ENCODE results near the gene TCHH.
"Not testable (repeated sequence)": the region's sequence is repeated elsewhere in the genome, so short reads cannot be mapped to it uniquely, and the experiment has no call there.

The TCHH gene

DNA sequence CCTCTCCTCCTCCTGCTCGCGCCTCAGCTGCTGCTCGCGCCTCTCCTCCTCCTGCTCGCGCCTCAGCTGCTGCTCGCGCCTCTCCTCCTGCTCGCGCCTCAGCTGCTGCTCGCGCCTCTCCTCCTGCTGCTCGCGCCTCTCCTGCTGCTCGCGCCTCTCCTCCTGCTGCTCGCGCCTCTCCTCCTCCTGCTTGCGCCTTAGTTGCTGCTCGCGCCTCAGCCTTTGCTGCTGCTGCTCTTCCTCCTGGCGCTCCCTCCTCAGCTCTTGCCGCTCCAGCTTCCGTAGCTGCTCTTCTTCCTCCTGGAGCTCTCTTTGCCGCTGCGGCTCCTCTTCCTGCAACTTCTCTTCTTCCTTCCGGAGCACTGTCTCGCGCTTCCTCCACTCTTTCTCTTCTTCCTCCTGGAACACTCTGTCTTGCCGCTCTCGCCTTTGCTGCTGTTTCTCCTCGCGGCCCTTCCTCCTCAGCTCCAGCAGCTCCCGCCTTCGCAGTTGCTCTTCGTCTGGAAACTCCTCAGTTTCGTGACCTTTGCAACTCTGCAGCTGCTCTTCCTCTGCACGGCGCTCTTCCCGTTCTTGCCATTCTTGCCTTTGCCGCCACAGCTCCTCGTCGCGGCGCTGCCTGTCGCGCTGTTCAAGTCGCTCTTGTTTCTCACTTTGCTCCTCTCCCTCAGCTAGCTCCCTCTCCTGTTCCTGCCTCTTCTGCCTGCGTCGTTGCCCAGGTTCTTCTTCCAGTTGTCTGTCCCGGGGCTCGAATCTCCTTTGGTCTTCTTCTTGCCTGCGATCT lies 3.0 kb downstream of the TCHH start:
- no peak for DNase-seq (ENCODE audit: low read depth)

DNA sequence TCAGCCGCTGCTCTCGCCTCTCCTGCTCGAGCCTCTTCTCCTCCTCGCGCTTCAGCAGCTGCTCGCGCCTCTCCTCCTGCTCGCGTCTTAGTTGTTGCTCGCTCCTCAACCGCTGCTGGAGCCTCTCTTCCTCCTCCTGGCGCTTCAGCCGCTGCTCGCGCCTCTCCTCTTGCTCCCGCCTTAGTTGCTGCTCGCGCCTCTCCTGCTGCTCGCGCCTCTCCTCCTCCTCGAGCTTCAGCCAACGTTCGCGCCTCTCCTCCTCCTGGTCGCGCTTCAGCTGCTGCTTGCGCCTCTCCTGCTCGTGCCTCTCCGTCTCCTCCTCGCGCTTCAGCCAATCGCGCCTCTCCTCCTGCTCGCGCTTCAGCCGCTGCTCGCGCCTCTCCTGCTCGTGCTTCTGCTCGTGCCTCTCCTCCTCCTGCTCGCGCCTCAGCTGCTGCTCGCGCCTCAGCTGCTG lies 3.7 kb downstream of the TCHH start:
- DNase-seq (ENCODE audit: low read depth): no peak

GRCh38 chr1:152110860-152111514 lies 4.3 kb downstream of the TCHH start:
- DNase-seq (ENCODE audit: low read depth): no peak

DNA sequence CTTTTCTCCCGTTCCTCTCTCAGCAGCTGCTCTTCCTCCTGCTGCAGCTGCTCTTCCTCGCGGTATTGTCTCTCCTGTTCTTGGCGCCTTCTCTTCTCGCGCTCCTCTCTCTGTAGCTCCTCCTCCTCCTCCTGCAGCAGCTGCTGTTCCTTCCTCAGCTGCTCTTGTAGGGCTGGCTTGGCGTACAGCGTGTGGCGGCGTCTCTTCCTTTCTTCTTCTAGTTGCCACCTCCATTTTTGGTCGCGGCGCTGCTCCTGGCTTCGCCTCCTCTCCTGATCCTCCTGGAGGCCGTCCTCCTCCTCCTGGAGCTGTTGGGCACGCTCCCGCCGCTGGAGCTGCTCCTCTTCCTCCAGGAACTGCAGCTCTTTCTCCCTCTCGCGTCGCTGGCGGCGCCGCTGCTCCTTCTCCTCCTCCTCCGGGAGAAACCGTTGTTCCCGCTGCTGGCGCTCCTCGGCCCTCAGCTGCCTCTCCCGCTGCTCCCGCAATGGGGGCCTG lies 4.8 kb downstream of the TCHH start:
- no peak for DNase-seq (ENCODE audit: low read depth)

DNA sequence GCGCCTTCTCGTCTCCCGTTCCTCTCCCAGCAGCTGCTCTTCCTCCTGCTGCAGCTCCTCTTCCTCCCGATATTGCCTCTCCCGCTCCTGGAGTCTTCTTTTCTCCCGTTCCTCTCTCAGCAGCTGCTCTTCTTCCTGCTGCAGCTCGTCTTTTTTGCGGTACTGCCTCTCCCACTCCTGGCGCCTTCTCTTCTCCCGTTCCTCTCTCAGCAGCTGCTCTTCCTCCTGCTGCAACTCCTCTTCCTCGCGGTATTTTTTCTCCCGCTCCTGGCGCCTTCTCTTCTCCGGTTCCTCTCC lies 5.3 kb downstream of the TCHH start:
- no peak for DNase-seq (ENCODE audit: low read depth)

DNA sequence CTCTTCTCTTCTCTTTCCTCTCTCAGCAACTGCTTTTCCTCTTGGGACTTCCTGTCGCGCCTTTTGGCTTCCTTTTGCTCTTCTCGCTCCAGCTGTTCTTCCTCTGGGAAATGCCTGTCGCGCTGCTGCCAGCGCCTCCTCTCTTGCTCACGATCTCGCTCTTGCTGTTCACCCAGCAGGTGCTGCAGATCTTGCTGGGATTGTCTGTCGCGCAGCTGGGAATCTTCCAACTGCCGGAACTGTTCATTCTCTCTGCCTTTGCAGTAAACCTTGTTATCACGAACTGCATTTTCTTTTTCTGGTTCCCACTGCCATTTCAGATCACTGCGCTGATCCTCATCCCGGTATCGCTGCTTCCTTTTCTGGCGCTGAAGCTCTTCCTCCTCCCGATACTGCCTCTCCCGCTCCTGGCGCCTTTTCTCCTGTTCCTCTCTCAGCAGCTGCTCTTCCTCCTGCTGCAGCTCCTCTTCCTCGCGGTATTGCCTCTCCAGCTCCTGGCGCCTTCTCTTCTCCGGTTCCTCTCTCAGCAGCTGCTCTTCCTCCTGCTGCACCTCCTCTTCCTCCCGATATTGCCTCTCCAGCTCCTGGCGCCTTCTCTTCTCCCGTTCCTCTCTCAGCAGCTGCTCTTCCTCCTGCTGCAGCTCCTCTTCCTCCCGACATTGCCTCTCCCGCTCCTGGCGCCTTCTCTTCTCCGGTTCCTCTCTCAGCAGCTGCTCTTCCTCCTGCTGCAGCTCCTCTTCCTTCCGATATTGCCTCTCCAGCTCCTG lies 5.8 kb downstream of the TCHH start:
- DNase-seq (ENCODE audit: low read depth): no peak

- no peak for DNase-seq (ENCODE audit: low read depth)
These were observed 6.4 kb downstream of the TCHH start for GRCh38 chr1:152108882-152109222.

GRCh38 chr1:152107984-152108881 lies 7.0 kb downstream of the TCHH start:
- DNase-seq (ENCODE audit: low read depth): no peak

GRCh38 chr1:152107031-152107983 lies 7.9 kb downstream of the TCHH start:
- DNase-seq (ENCODE audit: low read depth): no peak

DNA sequence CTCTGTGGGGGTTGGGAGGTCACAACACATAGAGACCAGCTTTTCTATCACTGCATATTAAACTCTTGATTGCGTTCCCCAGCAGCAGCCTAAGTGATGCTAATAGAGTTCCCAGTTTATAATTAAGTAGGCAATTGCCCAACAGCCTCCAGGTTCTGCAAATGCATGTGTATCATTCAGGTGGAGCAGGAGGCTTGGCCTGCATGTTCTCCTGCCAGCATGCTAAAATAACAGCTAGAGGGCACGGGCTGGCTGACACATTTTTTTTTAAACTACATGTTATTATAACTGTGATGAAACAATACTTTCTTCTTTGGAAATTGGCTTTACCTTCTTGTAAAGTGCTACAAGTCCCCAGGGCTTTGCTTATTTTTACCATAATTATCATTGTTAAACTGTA lies 10.4 kb downstream of the TCHH start:
- DNase-seq (ENCODE audit: low read depth): no peak

- no peak for DNase-seq (ENCODE audit: low read depth)
These were observed 18.3 kb downstream of the TCHH start for GRCh38 chr1:152096931-152097330.

DNA sequence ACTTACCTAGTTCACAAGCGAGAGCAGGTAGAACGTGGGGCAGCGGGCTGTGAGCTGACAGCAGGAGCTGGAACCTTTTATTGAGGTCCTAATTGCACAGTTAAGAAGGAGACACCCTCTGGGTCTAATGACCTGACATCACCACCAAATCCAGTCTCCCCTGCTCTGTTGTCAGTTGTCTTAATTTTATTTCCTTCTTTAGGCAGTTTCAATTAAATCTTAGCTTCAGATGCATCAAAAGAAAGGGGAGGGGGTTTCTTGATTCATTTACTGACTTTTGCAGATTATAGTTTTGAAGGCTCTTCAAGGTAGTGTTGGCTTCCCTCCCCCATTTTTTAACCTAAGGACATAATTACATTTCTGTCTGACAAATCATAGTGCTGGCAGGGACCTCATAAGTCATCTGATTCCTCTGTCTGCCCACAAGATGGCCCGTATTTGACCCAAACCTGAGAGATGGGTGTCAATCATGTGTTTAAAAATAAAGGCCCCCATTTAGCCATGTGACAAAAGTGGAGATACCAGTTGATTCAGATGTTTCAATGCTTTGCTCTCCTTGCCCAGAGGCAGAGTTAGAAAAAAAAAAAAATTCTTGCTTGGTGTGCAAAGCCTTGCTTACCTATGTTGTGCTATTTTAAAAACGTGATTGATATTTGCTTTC lies 26.1 kb downstream of the TCHH start, which contains the start of gene TCHHL1:
Gene TCHHL1, minus strand, starts transcription at position 51 of the 661 bp plus-strand sequence. CDS start 921 bp downstream, outside the sequence.
- DNase-seq (ENCODE audit: low read depth): no peak

DNA sequence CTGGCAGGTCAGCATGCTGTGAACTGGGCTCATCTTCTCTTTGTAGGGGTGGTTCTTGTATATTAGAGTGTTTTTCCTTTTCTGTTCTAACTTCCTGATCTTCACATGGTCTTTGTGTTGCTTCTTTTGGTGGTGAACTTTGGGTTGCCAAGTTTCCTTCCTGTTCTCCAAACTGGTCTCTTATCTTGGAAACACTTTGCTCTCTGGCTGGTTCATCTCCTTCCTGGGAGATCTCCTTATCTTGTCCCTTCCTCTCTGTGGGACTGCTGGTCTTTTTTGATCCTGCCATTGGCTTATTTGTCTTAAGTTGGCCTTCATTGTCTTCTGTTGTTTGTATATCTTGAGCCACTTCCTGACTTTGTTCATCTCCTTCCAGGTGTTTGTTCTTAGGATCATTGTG lies 28.5 kb downstream of the TCHH start:
- no peak for DNase-seq (ENCODE audit: low read depth)

GRCh38 chr1:152084853-152085252 lies 30.4 kb downstream of the TCHH start:
- no peak for DNase-seq (ENCODE audit: low read depth)

- DNase-seq (ENCODE audit: low read depth): not testable (repeated sequence)
These were observed 34.2 kb downstream of the TCHH start for GRCh38 chr1:152081026-152081425.

- DNase-seq (ENCODE audit: low read depth): not testable (repeated sequence)
These were observed 34.8 kb downstream of the TCHH start for GRCh38 chr1:152080494-152080893.

GRCh38 chr1:152078831-152079441 lies 36.3 kb downstream of the TCHH start:
- no peak for DNase-seq (ENCODE audit: low read depth)

DNA sequence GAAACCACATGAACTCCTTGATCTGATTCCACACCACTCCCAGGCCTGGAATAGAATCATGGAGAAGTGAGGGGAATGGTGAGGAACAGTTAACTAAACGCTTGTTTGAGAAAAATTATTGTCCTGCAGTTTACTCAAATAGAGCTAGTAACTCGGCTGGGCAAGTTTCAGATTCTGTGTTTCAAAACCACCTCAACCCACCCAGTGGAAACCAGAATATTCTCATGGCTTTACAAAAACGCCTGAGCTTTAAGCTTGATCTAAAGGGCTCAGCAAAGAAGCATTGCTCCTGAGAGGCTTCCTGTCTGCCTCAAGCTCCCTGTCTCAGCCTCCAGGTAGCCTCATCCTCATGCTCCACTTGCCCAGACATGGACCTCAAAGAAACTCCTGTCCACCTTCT lies 42.9 kb downstream of the TCHH start:
- DNase-seq (ENCODE audit: low read depth): no peak

DNA sequence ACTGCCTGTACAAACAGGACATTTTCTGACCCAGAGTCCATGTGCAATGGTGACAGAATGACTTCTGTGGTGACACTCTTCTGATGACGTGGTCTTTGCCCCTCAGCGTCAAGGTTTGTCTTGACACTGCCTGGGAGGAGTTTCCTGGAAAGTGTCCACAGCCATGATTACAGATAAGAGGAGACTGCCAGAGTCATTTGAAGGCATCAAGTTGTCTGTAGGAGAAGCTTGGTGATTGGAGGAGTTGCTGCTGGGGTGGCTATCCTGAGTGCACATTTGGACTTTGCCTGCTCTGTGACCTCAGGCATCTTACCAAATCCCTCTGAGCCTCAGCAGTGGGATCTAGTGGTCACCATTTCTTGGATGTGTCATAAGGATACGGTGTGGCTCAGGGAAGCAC lies 44.1 kb downstream of the TCHH start:
- DNase-seq (ENCODE audit: low read depth): no peak

- DNase-seq (ENCODE audit: low read depth): no peak
These were observed 47.3 kb downstream of the TCHH start for GRCh38 chr1:152067929-152068328.
